ENCODE data around the gene RPL28. TPM values are rescaled to one million over a fixed set of nuclear protein-coding genes. Genes with fewer than 3 reads are reported as not detected.
"Not testable (repeated sequence)": the region's sequence is repeated elsewhere in the genome, so short reads cannot be mapped to it uniquely, and the experiment has no call there.

RPL28 gene
- total RNA-seq, 1 donor from 2014 or later, result 118 TPM

DNA sequence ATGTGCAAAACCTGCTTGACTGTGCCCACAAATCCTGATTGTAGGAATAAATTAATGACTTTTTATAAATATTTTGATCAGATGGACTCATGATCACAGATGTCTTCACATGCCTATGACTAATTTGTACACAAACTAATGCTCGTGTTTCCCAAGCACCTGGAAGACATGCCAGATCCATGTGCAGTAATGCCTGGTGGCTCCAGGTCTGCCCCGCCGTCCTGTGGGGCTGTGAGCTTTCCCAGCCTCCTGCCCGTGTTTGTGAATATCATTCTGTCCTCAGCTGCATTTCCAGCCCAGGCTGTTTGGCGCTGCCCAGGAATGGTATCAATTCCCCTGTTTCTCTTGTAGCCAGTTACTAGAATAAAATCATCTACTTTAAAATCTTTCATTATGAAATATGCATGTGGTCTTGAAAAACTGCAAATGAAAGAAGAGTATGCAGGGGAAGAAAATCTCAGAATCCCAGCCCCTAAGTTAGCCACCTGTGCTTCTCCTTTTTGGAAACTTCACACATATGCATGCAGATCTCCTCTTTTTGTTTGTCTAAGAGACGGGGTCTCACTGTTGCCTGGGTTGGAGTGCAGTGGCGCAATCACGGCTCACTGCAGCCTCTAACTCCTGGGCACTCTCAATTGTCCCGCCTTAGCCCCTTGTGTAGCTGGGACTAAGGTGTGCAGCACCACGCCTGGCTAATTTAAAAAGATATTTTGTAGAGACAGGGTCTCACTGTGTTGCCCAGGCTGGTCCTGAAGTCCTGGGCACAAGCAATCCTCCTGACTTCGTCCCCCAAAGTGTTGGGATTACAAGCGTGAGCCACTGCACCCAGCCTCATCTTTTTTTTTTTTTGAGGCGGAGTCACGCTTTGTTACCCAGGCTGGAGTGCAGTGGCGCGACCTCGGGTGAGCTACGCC is 6.2 kb downstream of the RPL28 start:
- no peak for DNase-seq (ENCODE audit: low read depth in 2 of 2)

DNA sequence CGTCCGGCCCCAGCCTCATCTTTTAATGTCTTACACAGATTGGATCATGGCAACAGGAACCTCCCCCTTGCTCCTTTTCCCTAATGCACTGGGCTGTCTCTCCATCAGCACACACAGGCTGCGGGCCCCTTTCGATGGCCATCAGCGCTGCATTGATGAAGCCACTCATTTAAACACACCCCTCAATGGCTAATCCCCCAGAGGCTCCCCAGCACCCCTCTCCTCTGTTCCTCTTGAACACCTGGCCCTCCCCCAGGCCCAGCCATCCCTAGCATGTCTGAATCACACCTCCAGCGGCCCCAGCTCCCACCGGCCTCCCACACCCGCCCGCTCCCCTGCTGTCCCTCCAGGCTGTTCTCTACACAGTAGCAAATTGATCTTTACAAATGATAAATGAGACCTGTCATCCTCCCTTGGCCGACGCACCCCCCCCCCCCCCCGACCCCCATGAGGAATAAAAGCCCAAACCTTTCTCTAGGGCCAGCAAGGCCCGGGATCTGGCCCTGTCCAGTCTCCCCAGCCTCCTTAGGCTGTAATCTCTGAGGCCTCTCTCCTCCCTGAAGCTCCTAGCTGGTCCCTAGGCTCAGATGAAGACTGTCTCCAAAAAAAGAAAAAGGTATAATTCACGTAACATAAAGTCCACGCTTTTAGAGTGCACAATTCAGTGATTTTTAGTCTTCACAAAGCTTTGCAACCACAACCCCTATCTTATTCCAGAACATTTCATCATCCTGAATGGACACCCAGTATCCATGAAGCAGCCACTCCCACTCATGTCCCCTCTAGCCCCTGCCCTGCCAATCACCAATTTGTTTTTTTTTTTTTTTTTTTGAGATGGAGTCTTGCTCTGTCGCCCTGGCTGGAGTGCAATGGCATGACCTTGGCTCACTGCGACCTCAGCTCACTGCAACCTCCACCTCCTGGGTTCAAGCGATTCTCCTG is 7.4 kb downstream of the RPL28 start:
- no peak for DNase-seq (ENCODE audit: low read depth in 2 of 2)

- DNase-seq (ENCODE audit: low read depth in 2 of 2), result no peak
Measured at GRCh38 chr19:55398200-55398925, 12.6 kb downstream of the RPL28 start.

- no peak for DNase-seq (ENCODE audit: low read depth in 2 of 2)
Measured at GRCh38 chr19:55400281-55401087, 14.8 kb downstream of the RPL28 start.

GRCh38 chr19:55401390-55401789 is 15.7 kb downstream of the RPL28 start:
- DNase-seq (ENCODE audit: low read depth in 2 of 2), result not testable (repeated sequence)

DNA sequence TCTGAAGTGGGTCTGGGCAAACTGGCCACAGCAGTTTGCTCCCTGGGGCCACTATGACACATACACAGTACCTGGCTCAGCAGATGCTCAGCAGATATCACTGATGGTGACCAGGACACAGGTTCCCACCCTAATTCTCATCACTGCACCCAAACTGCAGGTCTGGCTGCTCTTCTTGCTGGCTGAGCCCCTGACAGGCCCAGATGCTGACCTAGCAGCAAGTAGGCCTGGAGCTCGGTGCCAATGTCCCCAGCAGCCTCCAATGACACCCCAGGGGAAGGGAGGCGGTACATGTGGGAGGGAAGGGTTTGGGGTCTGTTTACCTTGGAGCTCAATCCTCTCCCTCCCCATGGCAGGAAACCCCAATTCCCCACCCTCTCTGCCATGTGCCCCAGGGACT is 16.8 kb downstream of the RPL28 start:
- DNase-seq (ENCODE audit: low read depth in 2 of 2), result no peak

DNA sequence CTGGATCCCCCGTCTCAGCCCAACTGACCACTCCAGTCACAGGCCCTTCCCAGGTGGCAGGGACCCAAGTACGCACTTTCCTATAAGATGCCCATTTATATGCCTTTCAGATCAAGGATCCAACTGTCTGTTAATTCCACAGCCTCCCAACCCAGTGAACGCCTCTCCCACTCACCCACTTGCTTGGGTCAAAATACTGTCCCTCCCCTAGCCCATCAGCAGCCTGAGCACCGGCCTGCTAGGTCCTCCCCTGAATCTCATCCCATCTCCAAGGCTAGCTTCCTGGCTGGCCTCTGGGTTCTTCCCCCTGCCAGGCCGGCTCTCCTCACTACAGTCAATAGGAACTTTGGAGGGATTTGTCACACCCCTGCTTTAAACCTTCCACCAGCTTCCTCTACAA is 19.9 kb downstream of the RPL28 start:
- no peak for DNase-seq (ENCODE audit: low read depth in 2 of 2)

DNA sequence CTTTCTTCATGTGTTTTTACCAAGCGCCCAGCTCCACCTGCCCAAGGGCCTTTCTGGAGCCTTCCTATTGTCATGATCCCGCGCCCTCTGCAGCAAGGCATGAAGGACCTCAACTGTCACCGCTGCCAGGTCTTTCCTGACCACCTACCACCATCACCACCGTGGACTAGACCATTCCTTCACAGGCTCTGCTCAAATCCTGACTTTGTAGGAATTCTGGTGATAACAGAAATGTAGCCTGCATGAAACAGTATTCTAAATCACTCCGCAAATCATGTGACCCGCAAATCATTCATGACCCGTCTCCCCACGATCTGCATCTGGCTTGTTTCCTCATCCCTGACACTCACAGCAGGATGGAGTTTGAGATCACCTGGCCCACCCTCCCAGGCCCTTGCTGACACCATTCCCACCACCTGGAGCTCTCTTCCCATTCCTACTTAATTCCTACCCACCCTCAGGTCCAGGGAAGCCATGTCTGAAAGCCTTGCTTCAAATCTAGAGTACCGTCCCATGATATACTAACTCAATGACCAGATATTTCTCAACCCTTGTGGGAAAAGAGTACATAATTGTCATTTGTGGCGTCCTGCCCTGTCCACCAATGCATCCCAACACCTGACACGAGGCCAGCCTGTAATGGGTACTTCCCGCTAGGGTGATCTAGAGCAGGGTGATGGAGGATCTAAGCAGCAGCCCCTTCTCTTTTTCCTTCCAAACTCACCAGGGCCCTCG is 20.5 kb downstream of the RPL28 start:
- DNase-seq (ENCODE audit: low read depth in 2 of 2), result no peak

GRCh38 chr19:55406826-55407549 is 21.3 kb downstream of the RPL28 start:
- peak; percentile 51 to 56 for DNase-seq (ENCODE audit: low read depth in 2 of 2)

- not testable (repeated sequence) for DNase-seq (ENCODE audit: low read depth in 2 of 2)
Measured at GRCh38 chr19:55407550-55407799, 21.7 kb downstream of the RPL28 start, which contains the start of gene UBE2S. TSS of gene UBE2S (minus strand) at chr19:55407788. CDS start at chr19:55407589, 199 bp downstream.

- peak; percentile 100 for DNase-seq (ENCODE audit: low read depth in 2 of 2)
Measured at GRCh38 chr19:55407800-55408532, 22.2 kb downstream of the RPL28 start.

DNA sequence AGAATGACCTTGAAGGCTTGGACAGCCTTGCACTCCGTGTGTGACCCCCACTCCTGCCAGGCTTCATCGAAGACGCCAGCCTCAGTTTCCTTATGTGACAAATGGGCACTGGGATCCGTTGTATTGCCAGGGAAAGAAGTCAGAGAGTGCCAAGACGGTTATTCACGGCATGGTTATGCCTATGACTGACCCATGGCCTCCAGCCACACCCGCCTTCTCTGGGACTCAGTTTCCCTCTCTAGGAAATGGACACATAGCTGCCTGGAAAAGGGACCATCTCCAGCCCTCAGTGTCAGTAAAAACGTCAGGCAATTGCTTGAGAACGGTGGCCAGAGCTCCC is 22.8 kb downstream of the RPL28 start:
- no peak for DNase-seq (ENCODE audit: low read depth in 2 of 2)

GRCh38 chr19:55409179-55409578 is 23.4 kb downstream of the RPL28 start:
- not testable (repeated sequence) for DNase-seq (ENCODE audit: low read depth in 2 of 2)

DNA sequence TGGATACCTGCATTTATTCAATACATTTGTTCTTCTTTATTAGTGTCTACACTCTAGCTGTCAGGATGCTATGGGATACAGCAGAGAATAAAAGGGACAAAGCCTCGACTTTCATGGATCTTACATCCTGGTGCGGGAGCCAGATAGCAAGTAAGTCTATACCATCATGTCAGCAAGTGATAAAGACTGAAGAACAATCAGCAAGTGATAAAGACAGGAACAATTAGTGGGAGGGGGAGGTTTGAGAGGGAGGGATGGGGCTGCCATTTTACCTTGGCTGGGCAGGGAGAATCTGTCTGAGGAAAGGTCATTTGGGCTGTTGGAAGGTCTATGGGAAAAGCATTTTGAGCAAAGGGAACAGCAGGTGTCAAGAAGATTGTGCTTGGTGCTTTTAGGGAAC is 24.4 kb downstream of the RPL28 start:
- no peak for DNase-seq (ENCODE audit: low read depth in 2 of 2)

DNA sequence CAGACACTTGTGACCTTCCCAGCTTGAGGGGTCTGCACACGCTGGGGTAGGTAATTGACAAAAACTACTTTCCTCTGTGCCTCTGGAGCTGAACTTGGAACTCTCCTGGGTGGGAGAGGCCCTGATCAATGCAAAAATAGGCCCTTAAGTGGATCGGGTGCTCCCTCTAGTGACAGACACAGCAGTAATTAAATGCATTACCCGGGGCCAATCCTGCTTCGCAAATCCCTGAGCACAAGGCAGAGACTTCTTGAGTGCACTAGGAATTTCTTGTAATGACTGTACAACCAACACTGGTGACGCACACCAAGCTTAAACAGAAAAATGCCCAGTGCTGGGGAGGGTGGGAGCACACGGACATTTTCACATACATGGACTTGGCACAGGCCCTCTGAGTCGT is 32.5 kb downstream of the RPL28 start:
- DNase-seq (ENCODE audit: low read depth in 2 of 2), result peak; percentile 79 to 82

DNA sequence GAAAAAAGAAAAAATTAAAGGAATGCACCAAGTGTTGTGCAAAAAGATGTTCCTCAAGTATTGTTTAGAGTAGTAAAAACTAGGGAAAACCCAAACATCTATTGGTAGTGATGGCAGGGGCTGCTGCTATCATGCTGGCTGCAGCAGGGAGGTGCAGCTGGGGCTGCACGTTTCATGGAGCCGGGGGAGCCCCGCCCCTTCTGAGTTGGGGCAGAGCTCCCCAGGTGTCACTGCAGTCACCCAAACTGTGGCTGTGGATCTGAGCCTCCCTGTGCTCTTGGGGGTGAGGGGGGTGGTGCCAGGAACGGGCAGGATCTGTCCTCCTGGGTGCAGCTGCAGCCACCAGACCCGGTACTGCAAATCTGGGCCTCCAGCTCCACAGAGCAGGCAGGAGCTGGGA is 33.4 kb downstream of the RPL28 start:
- DNase-seq (ENCODE audit: low read depth in 2 of 2), result no peak

GRCh38 chr19:55419624-55420236 is 34.0 kb downstream of the RPL28 start:
- DNase-seq (ENCODE audit: low read depth in 2 of 2), result no peak

GRCh38 chr19:55421281-55421680 is 35.5 kb downstream of the RPL28 start:
- DNase-seq (ENCODE audit: low read depth in 2 of 2), result peak in 1 of 2 donors; percentile 61
